SIG-M5 treated with dmso at 0.1 percent for 504 hours (cell line): ENCODE data around the gene MUC2.
"Not testable (repeated sequence)": the region's sequence is repeated elsewhere in the genome, so short reads cannot be mapped to it uniquely, and the experiment has no call there.

ENCODE experiments used
- DNase-seq: peaks from one replicate; lab custom pipeline; 2025; ENCODE audit not compliant: unreplicated experiment; lab: John Stamatoyannopoulos, UW

Gene MUC2

GRCh38 chr11:1102996-1103395 is 28.3 kb downstream of the MUC2 start:
- no peak for DNase-seq

- DNase-seq: no peak
These were observed 29.0 kb downstream of the MUC2 start for GRCh38 chr11:1103401-1104360.

GRCh38 chr11:1104411-1105182 is 29.9 kb downstream of the MUC2 start:
- DNase-seq: no peak

GRCh38 chr11:1105183-1105565 is 30.5 kb downstream of the MUC2 start:
- no peak for DNase-seq

- DNase-seq: no peak
These were observed 31.7 kb downstream of the MUC2 start for GRCh38 chr11:1106387-1106786.

GRCh38 chr11:1107316-1108245 is 32.9 kb downstream of the MUC2 start:
- no peak for DNase-seq

- no peak for DNase-seq
These were observed 33.7 kb downstream of the MUC2 start for GRCh38 chr11:1108246-1108900.

- no peak for DNase-seq
These were observed 34.6 kb downstream of the MUC2 start for GRCh38 chr11:1109101-1109917.

- no peak for DNase-seq
These were observed 35.4 kb downstream of the MUC2 start for GRCh38 chr11:1109918-1110705.

- DNase-seq: no peak
These were observed 37.0 kb downstream of the MUC2 start for GRCh38 chr11:1111545-1112212.

- DNase-seq: no peak
These were observed 37.9 kb downstream of the MUC2 start for GRCh38 chr11:1112351-1113191.

GRCh38 chr11:1113405-1114201 is 38.9 kb downstream of the MUC2 start:
- no peak for DNase-seq

GRCh38 chr11:1115292-1115691 is 40.6 kb downstream of the MUC2 start:
- not testable (repeated sequence) for DNase-seq

GRCh38 chr11:1116104-1116503 is 41.4 kb downstream of the MUC2 start:
- no peak for DNase-seq

- DNase-seq: no peak
These were observed 42.2 kb downstream of the MUC2 start for GRCh38 chr11:1116666-1117390.

GRCh38 chr11:1117992-1118391 is 43.3 kb downstream of the MUC2 start:
- DNase-seq: no peak
